ENCODE results near the gene TRIM9.

Gene TRIM9

DNA sequence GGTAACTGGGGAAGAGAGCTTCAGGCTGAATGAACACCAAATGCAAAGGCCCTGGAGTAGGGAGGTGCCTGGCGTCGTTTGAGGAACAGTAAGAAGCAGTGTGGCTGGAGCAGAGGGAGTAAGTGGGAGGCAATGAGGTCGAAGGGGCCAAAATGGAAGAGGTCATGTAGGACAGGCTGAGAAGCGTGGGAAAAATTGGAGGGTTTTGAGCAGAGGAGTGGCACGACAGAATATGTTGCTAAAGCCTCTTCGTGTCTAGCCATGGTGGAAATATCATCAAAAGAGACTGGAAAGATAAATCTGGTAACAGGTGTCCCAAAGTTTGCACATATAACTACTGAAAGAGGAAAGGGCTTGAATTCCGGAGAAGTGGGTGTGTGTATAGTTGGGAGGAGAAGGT, 1.9 kb downstream of the TRIM9 start:
- DNase-seq, result no peak

DNA sequence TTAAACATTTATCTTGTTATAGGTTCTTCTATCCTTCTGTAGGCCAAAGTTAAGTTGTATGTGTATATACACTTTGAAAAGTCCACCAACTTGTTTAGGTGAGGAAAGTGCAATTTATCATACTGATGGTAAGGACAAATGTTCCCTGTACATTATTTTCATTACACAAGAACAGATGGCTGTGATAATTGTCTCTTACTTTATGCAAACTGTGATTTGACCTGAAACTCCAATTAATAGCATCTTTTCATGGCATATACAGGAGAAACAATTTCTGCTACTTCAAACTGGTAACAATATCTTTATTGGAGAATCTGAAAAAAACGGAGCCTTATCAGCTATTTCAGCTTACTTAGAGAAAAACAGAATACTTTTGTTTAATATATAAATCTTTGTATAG, 5.6 kb downstream of the TRIM9 start:
- DNase-seq, result no peak

DNA sequence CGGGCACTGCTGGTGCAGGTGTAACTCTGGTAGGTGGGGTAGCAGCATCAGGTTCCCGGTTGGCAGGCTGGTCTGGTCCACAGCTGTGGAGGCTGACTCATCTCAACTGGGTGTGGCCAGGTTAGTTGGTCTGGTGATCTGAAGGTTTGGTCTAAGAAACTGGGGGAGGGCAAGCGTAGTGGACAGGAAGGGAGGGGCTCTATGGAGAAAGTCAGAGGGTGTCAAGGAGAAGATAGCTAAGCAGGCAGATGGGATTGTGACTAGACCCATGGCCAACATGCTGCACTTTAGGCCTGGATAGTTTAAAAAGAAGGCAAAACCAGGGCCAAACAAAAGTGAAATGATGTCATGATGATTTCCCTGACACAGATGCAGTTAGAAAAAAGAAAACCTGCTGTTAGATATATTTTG, 7.9 kb downstream of the TRIM9 start:
- no peak for DNase-seq

DNA sequence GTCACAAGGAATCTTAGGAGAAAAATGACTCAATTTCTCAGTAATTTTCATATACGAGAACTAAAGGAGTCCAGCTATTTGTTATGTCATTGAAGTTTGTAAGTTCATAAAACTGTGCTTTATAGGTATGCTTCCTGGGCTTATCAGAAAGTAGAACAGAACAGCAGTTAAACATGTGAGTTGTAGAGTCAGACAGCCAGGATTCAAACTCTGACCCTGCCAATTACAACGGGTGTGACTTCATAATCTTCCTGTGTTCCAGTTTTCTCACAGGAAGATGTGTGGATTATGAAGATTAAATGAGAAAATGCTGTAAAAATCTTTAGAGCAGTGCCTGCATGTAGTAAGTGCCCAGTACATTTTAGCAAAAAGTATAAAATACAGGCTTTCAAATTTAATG, 8.9 kb downstream of the TRIM9 start:
- DNase-seq, result no peak

GRCh38 chr14:51084962-51085361, 9.9 kb downstream of the TRIM9 start:
- DNase-seq, result no peak

DNA sequence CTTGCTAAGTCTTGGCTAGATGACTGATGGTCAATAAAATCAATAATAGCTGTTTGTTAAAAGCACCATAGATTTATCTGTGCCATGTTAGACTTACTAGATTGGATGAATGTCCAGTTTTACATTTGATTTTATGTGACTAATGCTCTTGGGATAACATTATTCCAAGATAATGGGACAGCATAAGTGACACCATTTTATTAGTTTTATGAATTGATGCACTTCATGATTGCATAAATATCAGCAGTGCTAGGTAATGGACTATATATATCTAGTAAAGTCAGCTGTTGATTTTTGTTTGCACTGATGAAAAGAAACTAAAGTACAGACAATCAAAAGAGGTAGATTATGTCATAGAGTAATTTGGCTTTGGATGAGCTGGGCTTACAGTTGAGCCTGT, 10.4 kb downstream of the TRIM9 start:
- DNase-seq, result no peak

DNA sequence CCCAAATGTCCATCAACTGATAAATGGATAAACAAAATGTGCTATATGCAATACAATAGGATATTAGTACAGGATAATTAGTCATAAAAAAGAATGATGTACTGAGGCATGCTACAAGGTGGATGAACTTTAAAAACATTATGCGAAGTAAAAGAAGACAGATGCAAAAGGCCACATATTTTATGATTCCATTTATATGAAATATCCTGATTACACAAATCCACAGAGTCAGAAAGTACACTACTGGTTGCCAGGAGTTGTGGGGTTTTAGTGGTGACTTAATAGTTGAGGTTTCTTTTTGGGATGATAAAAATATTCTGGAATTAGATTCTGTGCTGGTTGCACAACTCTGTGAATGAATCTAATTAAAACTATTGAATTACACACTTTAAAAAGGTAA, 12.6 kb downstream of the TRIM9 start:
- no peak for DNase-seq

DNA sequence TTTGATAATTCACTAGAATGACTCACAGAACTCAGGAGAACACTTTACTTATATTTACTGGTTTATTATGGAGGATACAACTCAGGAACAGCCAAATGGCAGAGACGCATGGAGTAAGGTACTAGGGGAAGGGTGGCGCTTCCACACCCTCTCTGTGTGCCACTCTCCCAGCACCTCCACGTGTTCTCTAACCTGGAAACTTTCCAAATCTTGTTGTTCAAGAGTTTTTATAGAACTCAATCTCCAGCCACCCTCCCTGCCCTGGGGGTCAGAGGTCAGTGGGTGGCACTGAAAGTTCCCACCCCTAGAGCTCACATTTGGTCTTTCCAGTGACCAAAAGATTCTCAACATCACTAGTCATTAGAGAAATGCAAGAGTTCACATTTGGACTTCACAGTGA, 13.2 kb downstream of the TRIM9 start:
- no peak for DNase-seq

GRCh38 chr14:51081209-51081608, 13.7 kb downstream of the TRIM9 start:
- DNase-seq, result no peak

- DNase-seq, result no peak
Measured at GRCh38 chr14:51080645-51081044, 14.3 kb downstream of the TRIM9 start.

DNA sequence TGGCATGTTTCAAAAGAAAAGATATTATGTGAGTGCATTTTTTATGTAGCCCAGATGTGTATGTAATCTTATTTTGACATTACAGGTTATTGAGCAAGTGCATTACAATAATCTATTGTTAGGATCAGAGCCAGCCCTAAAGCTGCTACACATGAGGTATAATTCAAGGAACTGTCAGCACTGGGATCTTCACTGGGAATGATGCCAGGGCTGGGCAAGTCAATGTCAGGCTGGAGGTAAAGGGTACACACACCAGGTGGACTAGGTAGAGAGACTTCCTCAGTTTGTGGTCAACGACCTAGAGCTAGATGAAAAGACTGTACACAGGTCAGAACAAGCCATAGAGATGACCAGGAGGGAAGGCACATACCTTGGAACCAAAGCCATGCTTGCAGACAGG, 15.4 kb downstream of the TRIM9 start:
- DNase-seq, result no peak

DNA sequence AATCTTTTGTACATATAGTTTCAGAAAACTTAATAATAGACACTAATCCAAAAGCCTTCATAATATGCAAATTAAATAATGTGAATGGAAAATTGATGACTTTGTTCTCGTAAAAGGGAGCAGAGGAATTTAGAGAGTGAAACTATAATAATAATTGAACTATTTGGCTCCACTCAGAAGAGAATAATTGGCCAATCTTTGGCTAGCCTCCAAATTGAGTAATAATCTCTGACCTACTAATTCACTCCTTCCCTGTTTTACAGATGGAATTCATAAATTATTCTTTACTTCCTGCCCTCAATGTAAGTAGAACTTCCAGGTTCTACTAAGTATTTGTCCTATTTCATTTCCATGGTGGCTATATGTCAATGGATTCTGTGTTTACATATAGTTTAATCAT, 15.8 kb downstream of the TRIM9 start:
- no peak for DNase-seq

GRCh38 chr14:51074701-51075385, 20.1 kb downstream of the TRIM9 start:
- no peak for DNase-seq

GRCh38 chr14:51073731-51074130, 21.2 kb downstream of the TRIM9 start:
- DNase-seq, result no peak

DNA sequence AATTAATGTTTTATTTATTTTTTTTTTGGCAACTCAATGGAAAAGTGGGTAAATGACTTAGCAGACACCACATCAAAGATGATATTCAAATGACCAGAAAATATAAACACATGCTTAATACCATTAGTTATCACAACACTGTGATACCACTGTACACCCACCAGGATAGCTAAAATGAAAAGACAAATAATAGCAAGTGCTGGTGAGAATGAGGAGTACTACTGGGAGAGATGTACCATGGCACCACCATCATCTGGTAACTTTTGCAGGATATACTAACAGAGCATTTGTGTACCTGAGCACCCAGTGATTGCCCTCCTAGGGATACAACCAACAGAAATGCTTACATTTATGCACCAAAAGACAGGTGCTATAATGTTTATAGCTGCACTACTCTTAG, 21.9 kb downstream of the TRIM9 start:
- no peak for DNase-seq

- no peak for DNase-seq
Measured at GRCh38 chr14:51071857-51072256, 23.0 kb downstream of the TRIM9 start.

- DNase-seq, result no peak
Measured at GRCh38 chr14:51070726-51071125, 24.2 kb downstream of the TRIM9 start.

- DNase-seq, result no peak
Measured at GRCh38 chr14:51069055-51069454, 25.9 kb downstream of the TRIM9 start.

DNA sequence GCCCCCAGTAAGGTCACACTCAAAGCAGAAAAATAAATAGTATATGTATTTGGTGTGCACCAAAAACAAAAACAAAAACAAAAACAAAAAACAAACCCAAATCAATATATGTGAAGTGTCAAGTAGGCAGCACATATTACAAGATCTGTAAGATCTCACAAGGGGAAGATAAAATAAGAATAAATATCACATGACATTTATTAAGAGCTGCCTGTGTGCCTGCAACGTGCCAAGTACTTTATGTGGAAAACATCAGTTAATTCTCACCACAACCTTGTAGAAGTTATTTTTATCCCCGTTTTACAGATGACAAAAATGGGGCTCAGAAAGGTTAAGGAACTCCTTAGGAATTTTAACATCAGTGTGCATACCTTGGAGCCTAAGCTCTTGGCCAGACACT, 26.6 kb downstream of the TRIM9 start:
- DNase-seq, result no peak

DNA sequence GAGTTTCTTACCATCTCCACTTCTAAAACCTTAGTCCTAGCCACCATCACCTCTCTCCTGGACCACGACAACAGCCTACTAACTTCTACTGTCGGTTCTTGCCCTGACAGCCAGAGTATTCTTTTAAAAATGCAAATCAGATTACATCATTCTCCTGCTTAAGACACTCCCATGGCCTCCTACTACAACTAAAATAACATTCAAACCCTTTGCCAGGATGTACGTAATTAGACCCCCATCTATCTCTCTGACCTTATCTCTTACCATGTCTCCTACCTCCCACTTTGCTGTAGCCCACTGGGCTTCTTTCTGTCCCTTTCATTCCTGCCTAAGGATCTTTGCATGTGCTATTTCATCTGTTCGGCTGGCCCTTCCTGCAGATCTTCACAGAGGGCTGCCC, 27.6 kb downstream of the TRIM9 start:
- no peak for DNase-seq

DNA sequence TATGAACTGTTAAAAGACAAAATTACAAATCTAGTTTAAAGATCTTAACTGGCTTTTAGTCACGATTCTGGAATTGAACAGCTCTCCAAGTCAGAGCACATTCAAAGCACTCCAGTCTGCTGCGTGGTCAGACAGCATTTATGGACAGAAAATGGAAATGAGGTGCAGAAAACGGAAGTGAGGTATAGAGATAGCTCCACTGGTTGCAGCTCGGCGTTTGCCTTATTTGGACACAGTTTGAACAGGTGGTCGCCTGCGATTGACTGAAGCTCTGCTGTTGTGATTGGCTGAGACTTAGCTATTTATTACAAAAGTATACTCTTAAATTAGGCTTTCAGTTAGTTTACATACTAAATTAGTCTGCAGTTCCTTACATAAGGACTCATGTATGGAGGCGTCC, 28.3 kb downstream of the TRIM9 start:
- no peak for DNase-seq

DNA sequence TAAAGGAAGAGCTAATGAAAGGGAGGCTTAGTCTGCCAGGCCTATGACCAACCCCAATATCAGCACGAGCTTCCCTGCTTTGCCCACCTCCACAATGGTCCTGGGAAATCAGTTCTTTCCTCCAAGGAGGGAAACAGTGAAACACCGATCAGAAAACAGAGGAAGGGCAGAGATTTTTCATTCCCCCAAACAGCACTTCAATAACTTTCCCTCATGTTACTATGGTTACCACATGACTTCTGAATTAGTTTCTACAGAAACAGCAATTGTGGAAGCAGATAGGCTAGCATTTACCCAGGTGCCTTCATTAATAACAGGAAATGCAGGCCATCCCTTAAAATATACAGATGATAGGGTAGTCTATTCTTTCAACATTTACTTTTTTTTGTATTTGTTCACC, 35.9 kb downstream of the TRIM9 start:
- no peak for DNase-seq

DNA sequence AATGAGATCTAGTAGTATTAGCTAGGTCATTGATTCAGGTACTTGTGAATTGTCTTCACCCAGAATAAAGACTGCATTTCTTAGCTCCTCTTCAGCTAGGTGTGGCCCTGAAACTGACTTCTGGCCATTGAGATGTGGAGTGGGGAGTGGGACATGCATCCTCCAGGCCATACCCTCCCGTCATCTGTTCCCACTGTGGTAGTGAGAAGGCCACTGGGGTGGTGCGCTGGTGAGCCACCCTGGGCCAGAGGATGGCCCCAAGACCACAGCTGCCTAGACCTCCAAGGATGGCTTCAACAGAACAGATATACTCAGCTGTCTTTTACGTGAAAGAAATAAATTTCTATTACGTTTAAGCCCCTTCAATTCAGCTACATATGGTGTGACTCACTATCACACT, 36.5 kb downstream of the TRIM9 start:
- DNase-seq, result no peak

GRCh38 chr14:51056421-51056820, 38.5 kb downstream of the TRIM9 start:
- DNase-seq, result no peak

- no peak for DNase-seq
Measured at GRCh38 chr14:51053157-51053556, 41.7 kb downstream of the TRIM9 start.

- DNase-seq, result no peak
Measured at GRCh38 chr14:51044961-51045360, 49.9 kb downstream of the TRIM9 start.
